Suprapubic skin (tissue), 4 donors: ENCODE measurements around the gene SESN1. TPM values are rescaled to one million over a fixed set of nuclear protein-coding genes. Genes with fewer than 3 reads are reported as not detected.

Experiments used
- DNase-seq, 2 donors: peaks; one replicate each; pipeline ENCODE4 v3.0.0-alpha.2; 2019; ENCODE audit warnings: low spot score in 2 of 2
- H3K27ac ChIP-seq: fragments of 200-600 bp; sonication (generic); one replicate; pipeline ENCODE4 v1.5.1; 2019
- H3K27me3 ChIP-seq: fragments of 200-600 bp; sonication (generic); one replicate; pipeline ENCODE4 v1.5.1; 2019
- H3K36me3 ChIP-seq: fragments of 200-600 bp; sonication (generic); one replicate; pipeline ENCODE4 v1.5.1; 2019
- H3K4me1 ChIP-seq: fragments of 200-600 bp; sonication (generic); one replicate; pipeline ENCODE4 v1.5.1; 2019
- H3K4me3 ChIP-seq: fragments of 200-600 bp; sonication (generic); one replicate; pipeline ENCODE4 v1.5.1; 2019; ENCODE audit warnings: mild to moderate bottlenecking
- H3K9me3 ChIP-seq: fragments of 200-600 bp; sonication (generic); one replicate; pipeline ENCODE4 v1.5.1; 2019
- CTCF ChIP-seq, 2 donors: fragments of 200-600 bp in 1 of 2; fragments of 450-650 bp in 1 of 2; sonication (generic) in 1 of 2; IDR thresholded peaks; one replicate each; pipeline ENCODE4 v1.5.1; 2016 to 2019; ENCODE audit warnings: antibody characterized with exemption in 2 of 2, mild to moderate bottlenecking in 1 of 2, moderate library complexity in 1 of 2
- EP300 ChIP-seq: sonication (generic); formaldehyde crosslinking; IDR thresholded peaks from one replicate; pipeline ENCODE4 v1.6.1; 2017; ENCODE audit warnings: antibody characterized with exemption
- POLR2A ChIP-seq, 2 donors: fragments of 450-650 bp; IDR thresholded peaks; one replicate each; pipeline ENCODE4 v1.6.1; 2017; ENCODE audit warnings: antibody characterized with exemption in 2 of 2, mild to moderate bottlenecking in 2 of 2, moderate library complexity in 2 of 2
- POLR2AphosphoS5 ChIP-seq, 3 donors: sonication (generic); formaldehyde crosslinking; IDR thresholded peaks; one replicate each; pipeline ENCODE4 v1.6.1; 2017; ENCODE audit warnings: antibody characterized with exemption in 3 of 3
- WGBS: methylation state at CpG from one replicate; pipeline ENCODE4 v1.1.5; 2018; 5-methylcytosine and 5-hydroxymethylcytosine counted together
- total RNA-seq, 4 donors: library from RNA; depleted of rRNA; stranded (reverse); fragments of >200 nt; gene quantifications; one replicate each; pipeline ENCODE4 v1.1.0, GENCODE V29; 2016

The SESN1 gene
- total RNA-seq, 4 donors from 2014 or later, result 70.7 to 207 (median 86.7) TPM

GRCh38 chr6:109000289-109000688, 94.4 kb downstream of the SESN1 start:
- H3K27ac ChIP-seq, result no peak overlapping the region

GRCh38 chr6:108999428-108999827, 95.2 kb downstream of the SESN1 start:
- Histone ChIP-seq H3K9me3 (no peaks in the 10 kb centered on the region), H3K4me1 (peaks cover 50% of the 10 kb centered on the region), H3K27me3 (no peaks in the 10 kb centered on the region), H3K27ac (no peak overlapping the region), H3K36me3 (peaks cover 44% of the 10 kb centered on the region), H3K4me3 (no peak overlapping the region)
- 93% methylated on average over 5 of the region's 5 CpGs for WGBS
- no peak for DNase-seq
- TF ChIP-seq POLR2AphosphoS5 (IDR thresholded peaks at IDR 0.05) (no peak), EP300 (no peak), POLR2A (IDR thresholded peaks at IDR 0.05) (no peak), CTCF (IDR thresholded peaks at IDR 0.05) (no peak)

More at GRCh38 chr6:109000289-109000688, 94.4 kb downstream of the SESN1 start:
- WGBS, result 91% methylated on average over 2 of the region's 2 CpGs
- Histone ChIP-seq H3K27me3 (no peaks in the 10 kb centered on the region), H3K4me3 (no peak overlapping the region), H3K9me3 (no peaks in the 10 kb centered on the region), H3K4me1 (peaks cover 53% of the 10 kb centered on the region), H3K36me3 (peaks cover 39% of the 10 kb centered on the region)
- DNase-seq, result no peak
- no peak for TF ChIP-seq EP300
- TF ChIP-seq POLR2A (IDR thresholded peaks at IDR 0.05), result no peak
- TF ChIP-seq POLR2AphosphoS5 (IDR thresholded peaks at IDR 0.05), result no peak
- TF ChIP-seq CTCF (IDR thresholded peaks at IDR 0.05), result no peak

GRCh38 chr6:108998485-108998884, 96.2 kb downstream of the SESN1 start:
- no peak for DNase-seq
- WGBS, result 77% methylated on average over 3 of the region's 3 CpGs
- Histone ChIP-seq H3K4me3 (no peak overlapping the region), H3K27ac (no peak overlapping the region), H3K27me3 (no peaks in the 10 kb centered on the region), H3K4me1 (peaks cover 40% of the 10 kb centered on the region), H3K36me3 (peaks cover 52% of the 10 kb centered on the region), H3K9me3 (no peaks in the 10 kb centered on the region)
- no peak for TF ChIP-seq POLR2AphosphoS5 (IDR thresholded peaks at IDR 0.05)
- TF ChIP-seq EP300, result no peak
- no peak for TF ChIP-seq POLR2A (IDR thresholded peaks at IDR 0.05)
- TF ChIP-seq CTCF (IDR thresholded peaks at IDR 0.05), result no peak

GRCh38 chr6:108996208-108996607, 98.4 kb downstream of the SESN1 start:
- Histone ChIP-seq H3K27me3 (no peaks in the 10 kb centered on the region), H3K4me1 (peaks cover 18% of the 10 kb centered on the region), H3K27ac (no peak overlapping the region), H3K4me3 (no peak overlapping the region), H3K36me3 (peaks cover 75% of the 10 kb centered on the region), H3K9me3 (no peaks in the 10 kb centered on the region)
- no peak for DNase-seq
- TF ChIP-seq POLR2AphosphoS5 (IDR thresholded peaks at IDR 0.05) (no peak), EP300 (no peak), CTCF (IDR thresholded peaks at IDR 0.05) (no peak), POLR2A (IDR thresholded peaks at IDR 0.05) (no peak)
- 92% methylated on average over 1 of the region's 1 CpG for WGBS

GRCh38 chr6:108995296-108995695, 99.3 kb downstream of the SESN1 start:
- Histone ChIP-seq H3K27me3 (no peaks in the 10 kb centered on the region), H3K27ac (no peak overlapping the region), H3K4me3 (no peak overlapping the region), H3K9me3 (no peaks in the 10 kb centered on the region), H3K4me1 (peaks cover 10% of the 10 kb centered on the region), H3K36me3 (peaks cover 81% of the 10 kb centered on the region)
- no peak for TF ChIP-seq EP300
- TF ChIP-seq POLR2A (IDR thresholded peaks at IDR 0.05), result no peak
- TF ChIP-seq CTCF (IDR thresholded peaks at IDR 0.05), result no peak
- no peak for TF ChIP-seq POLR2AphosphoS5 (IDR thresholded peaks at IDR 0.05)
- no peak for DNase-seq
